H1 (cell line): Measurements from ENCODE around the gene TIMM22. TPM values are rescaled to one million over a fixed set of nuclear protein-coding genes. Genes with fewer than 3 reads are reported as not detected.

Experiments
- CREB1 ChIP-seq: IDR thresholded peaks from 2 replicates; pipeline ENCODE4 v1.6.1; 2012; ENCODE audit warnings: inconsistent platforms
- E2F6 ChIP-seq: IDR thresholded peaks from 2 replicates; pipeline ENCODE4 v1.6.1; 2012; ENCODE audit warnings: inconsistent platforms
- HDAC2 ChIP-seq, 2 experiments: fragments of 300-600 bp in 1 of 2; sonication (generic) in 1 of 2; IDR thresholded peaks; 2 replicates each; pipeline ENCODE4 v1.6.1; 2011 to 2012; ENCODE audit warnings: low read depth in 2 of 2, low read length in 2 of 2, mild to moderate bottlenecking in 2 of 2, moderate library complexity in 2 of 2, borderline replicate concordance in 1 of 2, inconsistent platforms in 1 of 2
- RXRA ChIP-seq: IDR thresholded peaks from 2 replicates; pipeline ENCODE4 v1.6.1; 2011; ENCODE audit warnings: low read depth, mild to moderate bottlenecking, low read length, moderate library complexity; ENCODE audit not compliant: insufficient read depth
- polyA plus RNA-seq, 7 experiments: library from polyadenylated mRNA; depleted of rRNA in 3 of 7; stranded (reverse) in 5 of 7; unstranded in 2 of 7; fragments of >200 nt in 5 of 7; fragments of 200-250 nt in 2 of 7; gene quantifications; 1 replicate in 5 of 7; 2 replicates in 1 of 7; 4 replicates in 1 of 7; pipeline versions ENCODE4 v1.2.1 to v1.2.3, GENCODE V29; 2011 to 2013; ENCODE audit warnings: missing spikeins in 2 of 7, mixed read lengths in 2 of 7
- total RNA-seq: library from RNA; stranded (reverse); fragmentation: NEBNext Ultra II Directional; extraction: Animal tissue kit (Norgen Biotek cat#: 25700); gene quantifications from 2 replicates; pipeline ENCODE4 v1.2.1, GENCODE V29; 2021

TIMM22 gene
- total and polyA plus RNA-seq, 2 of the 8 experiments (the other 6 are each of a cell fraction or from before 2014, with no cell fraction given): 13.8 to 17.4 TPM

GRCh38 chr17:1049446-1050225 lies 52.7 kb downstream of the TIMM22 start (continued):
- TF ChIP-seq CREB1 (no peak), RXRA (no peak), HDAC2 (IDR thresholded peaks at IDR 0.05; ENCODE audit: borderline replicate concordance in 1 of 2, low read depth in 2 of 2, low read length in 2 of 2) (no peak), E2F6 (no peak)
